Measurements from ENCODE around the gene SLC66A2.

SLC66A2 gene

DNA sequence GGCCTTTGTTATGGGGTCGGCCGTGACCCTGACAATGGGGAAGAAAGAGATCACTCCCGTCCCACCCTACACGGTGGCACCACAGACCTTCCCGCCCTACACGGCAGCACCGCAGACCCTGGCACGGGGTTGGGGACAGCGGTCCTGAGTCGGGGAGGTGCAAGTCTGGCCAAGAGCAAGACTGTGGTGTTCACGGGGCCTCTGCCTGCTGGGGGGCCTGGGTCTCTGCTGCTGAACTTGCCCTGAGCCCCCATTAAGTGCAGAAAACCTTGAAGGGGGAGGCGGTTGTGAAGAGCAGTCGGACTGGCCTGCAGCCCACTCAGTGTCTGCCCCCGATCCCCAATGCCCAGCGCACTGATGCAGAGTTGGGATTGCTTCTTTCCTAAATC lies 75.9 kb downstream of the SLC66A2 start:
- ATAC-seq: no peak
- TF ChIP-seq, protein P1, sequence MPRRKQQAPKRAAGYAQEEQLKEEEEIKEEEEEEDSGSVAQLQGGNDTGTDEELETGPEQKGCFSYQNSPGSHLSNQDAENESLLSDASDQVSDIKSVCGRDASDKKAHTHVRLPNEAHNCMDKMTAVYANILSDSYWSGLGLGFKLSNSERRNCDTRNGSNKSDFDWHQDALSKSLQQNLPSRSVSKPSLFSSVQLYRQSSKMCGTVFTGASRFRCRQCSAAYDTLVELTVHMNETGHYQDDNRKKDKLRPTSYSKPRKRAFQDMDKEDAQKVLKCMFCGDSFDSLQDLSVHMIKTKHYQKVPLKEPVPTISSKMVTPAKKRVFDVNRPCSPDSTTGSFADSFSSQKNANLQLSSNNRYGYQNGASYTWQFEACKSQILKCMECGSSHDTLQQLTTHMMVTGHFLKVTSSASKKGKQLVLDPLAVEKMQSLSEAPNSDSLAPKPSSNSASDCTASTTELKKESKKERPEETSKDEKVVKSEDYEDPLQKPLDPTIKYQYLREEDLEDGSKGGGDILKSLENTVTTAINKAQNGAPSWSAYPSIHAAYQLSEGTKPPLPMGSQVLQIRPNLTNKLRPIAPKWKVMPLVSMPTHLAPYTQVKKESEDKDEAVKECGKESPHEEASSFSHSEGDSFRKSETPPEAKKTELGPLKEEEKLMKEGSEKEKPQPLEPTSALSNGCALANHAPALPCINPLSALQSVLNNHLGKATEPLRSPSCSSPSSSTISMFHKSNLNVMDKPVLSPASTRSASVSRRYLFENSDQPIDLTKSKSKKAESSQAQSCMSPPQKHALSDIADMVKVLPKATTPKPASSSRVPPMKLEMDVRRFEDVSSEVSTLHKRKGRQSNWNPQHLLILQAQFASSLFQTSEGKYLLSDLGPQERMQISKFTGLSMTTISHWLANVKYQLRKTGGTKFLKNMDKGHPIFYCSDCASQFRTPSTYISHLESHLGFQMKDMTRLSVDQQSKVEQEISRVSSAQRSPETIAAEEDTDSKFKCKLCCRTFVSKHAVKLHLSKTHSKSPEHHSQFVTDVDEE (CRISPR knock-in tag; IDR thresholded peaks at IDR 0.05): no peak
- TF ChIP-seq ZFP3 (CRISPR knock-in tag; IDR thresholded peaks at IDR 0.05): no peak

DNA sequence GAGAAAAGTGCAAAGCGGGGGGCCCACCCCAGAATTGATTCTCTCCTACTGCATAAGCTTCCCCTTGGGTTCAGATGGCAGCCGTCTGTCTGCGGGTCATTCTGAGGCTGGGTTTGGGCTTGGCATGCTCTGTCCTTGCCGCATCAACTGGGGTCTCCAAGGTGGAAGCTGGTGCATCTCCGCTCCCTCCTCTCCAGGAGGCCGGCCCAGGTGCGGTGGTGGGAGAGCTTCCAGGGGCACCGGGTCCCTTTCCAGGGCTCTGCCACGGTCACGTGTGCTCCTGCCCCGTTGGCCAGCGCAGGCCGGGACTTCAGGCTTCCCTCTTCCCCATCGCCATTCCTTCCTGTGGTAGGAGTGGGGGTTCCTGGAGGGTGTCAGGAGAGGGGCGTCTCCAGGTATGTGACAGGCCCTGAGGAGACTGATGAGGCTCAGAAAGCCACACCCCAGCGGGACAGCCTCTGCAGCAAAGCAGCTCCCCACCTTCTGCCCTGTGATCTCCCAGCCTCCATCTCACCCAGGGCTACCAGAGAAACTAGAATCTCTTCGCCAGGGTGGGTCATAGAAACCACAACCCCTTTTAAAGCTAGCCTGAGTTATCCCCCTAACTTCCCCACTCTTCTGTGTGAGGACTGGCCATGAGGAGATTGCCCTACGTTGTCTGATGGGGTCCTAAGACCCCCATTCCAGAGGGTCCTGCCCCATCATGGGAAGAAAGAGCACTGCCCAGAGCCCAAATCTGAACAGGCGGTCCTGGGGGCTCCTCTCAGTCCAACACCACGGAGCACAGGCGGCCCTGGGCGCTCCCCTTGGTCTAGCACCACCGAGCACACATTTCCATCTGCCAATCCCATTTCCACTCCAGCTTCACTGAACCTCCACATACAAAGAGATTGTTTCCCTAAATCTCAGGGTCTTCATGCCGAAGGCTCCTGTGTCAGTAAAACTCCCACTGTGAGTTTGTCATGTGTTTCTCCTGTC lies 76.6 kb downstream of the SLC66A2 start:
- TF ChIP-seq TCF4 (CRISPR knock-in tag; IDR thresholded peaks at IDR 0.05; ENCODE audit: borderline replicate concordance) (no peak), OSR1 (CRISPR knock-in tag; IDR thresholded peaks at IDR 0.05) (no peak), TOX (CRISPR knock-in tag; IDR thresholded peaks at IDR 0.05; ENCODE audit: borderline replicate concordance) (no peak), ISL1 (CRISPR knock-in tag; IDR thresholded peaks at IDR 0.05) (no peak), ZFP3 (CRISPR knock-in tag; IDR thresholded peaks at IDR 0.05) (no peak), RARB (CRISPR knock-in tag; IDR thresholded peaks at IDR 0.05) (no peak), BACH2 (CRISPR knock-in tag; IDR thresholded peaks at IDR 0.05; ENCODE audit: borderline replicate concordance) (no peak), ARNTL (CRISPR knock-in tag; IDR thresholded peaks at IDR 0.05; ENCODE audit: borderline replicate concordance, low read depth) (no peak), CSDC2 (CRISPR knock-in tag; IDR thresholded peaks at IDR 0.05) (no peak), ZNF565 (CRISPR knock-in tag; conservative IDR thresholded peaks at IDR 0.05; ENCODE audit: low read depth) (no peak), ZNF70 (CRISPR knock-in tag; IDR thresholded peaks at IDR 0.05) (no peak)
- TF ChIP-seq, protein P2, sequence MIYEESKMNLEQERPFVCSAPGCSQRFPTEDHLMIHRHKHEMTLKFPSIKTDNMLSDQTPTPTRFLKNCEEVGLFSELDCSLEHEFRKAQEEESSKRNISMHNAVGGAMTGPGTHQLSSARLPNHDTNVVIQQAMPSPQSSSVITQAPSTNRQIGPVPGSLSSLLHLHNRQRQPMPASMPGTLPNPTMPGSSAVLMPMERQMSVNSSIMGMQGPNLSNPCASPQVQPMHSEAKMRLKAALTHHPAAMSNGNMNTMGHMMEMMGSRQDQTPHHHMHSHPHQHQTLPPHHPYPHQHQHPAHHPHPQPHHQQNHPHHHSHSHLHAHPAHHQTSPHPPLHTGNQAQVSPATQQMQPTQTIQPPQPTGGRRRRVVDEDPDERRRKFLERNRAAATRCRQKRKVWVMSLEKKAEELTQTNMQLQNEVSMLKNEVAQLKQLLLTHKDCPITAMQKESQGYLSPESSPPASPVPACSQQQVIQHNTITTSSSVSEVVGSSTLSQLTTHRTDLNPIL (CRISPR knock-in tag; IDR thresholded peaks at IDR 0.05; ENCODE audit: low read depth): no peak
- TF ChIP-seq, protein P3, sequence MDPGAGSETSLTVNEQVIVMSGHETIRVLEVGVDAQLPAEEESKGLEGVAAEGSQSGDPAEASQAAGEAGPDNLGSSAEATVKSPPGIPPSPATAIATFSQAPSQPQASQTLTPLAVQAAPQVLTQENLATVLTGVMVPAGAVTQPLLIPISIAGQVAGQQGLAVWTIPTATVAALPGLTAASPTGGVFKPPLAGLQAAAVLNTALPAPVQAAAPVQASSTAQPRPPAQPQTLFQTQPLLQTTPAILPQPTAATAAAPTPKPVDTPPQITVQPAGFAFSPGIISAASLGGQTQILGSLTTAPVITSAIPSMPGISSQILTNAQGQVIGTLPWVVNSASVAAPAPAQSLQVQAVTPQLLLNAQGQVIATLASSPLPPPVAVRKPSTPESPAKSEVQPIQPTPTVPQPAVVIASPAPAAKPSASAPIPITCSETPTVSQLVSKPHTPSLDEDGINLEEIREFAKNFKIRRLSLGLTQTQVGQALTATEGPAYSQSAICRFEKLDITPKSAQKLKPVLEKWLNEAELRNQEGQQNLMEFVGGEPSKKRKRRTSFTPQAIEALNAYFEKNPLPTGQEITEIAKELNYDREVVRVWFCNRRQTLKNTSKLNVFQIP (CRISPR knock-in tag; IDR thresholded peaks at IDR 0.05; ENCODE audit: borderline replicate concordance, low read depth): no peak
- TF ChIP-seq, protein P4, sequence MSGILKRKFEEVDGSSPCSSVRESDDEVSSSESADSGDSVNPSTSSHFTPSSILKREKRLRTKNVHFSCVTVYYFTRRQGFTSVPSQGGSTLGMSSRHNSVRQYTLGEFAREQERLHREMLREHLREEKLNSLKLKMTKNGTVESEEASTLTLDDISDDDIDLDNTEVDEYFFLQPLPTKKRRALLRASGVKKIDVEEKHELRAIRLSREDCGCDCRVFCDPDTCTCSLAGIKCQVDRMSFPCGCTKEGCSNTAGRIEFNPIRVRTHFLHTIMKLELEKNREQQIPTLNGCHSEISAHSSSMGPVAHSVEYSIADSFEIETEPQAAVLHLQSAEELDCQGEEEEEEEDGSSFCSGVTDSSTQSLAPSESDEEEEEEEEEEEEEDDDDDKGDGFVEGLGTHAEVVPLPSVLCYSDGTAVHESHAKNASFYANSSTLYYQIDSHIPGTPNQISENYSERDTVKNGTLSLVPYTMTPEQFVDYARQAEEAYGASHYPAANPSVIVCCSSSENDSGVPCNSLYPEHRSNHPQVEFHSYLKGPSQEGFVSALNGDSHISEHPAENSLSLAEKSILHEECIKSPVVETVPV (CRISPR knock-in tag; IDR thresholded peaks at IDR 0.05): no peak
- ATAC-seq: no peak

DNA sequence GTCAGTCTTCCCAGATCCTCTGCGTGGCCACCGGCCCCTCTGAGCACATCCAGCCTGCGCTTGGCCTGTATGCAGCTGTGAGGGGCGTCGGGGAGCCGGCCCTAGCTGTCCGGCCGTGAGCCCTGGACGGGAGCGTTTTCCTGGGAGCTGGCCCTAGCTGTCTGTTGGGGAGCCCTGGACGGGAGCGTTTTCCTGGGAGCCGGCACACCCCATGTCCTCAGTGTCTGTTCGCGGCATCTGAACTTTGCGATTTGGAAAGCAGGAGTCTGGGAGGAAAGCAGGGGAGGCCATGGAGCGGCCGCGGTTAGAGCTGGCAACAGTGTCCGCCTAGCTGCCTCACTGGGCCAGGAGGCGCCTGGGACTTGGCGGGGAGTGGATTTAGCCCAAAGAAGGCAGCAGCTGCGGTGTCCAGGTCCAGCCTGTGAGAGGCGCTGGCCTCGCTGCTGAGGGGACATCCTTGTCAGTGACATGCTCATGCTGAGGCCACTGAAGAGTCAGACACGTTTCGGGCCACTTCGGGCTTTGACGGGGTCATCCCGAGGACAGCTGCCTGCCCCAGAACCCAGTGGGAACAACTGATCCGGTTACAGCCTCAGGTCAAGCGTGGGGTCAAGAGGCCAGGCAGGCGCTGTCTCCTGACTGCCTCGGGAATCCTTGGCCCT lies 77.9 kb downstream of the SLC66A2 start:
- TF ChIP-seq, protein P3 (CRISPR knock-in tag; IDR thresholded peaks at IDR 0.05; ENCODE audit: borderline replicate concordance, low read depth): no peak
- TF ChIP-seq ZNF8 (CRISPR knock-in tag; IDR thresholded peaks at IDR 0.05): no peak
- no peak for ATAC-seq

Data from SK-N-SH treated with all-trans-retinoic acid at 6 μM for 48 hours (cell line).